Astrocyte (in vitro differentiated cells and primary cell): Measurements from ENCODE around the gene RGR.

Source experiments
- EZH2 ChIP-seq: IDR thresholded peaks from 2 replicates; pipeline ENCODE4 v1.6.1; 2012; ENCODE audit warnings: mild to moderate bottlenecking, low read length, inconsistent platforms; ENCODE audit not compliant: insufficient read depth
- TF ChIP-seq, protein P1 (sequence below): IDR thresholded peaks from 2 replicates; pipeline ENCODE4 v1.5.1; 2011; ENCODE audit warnings: low read depth, mild to moderate bottlenecking, inconsistent platforms, low read length, moderate library complexity; ENCODE audit not compliant: insufficient read depth

DNA sequence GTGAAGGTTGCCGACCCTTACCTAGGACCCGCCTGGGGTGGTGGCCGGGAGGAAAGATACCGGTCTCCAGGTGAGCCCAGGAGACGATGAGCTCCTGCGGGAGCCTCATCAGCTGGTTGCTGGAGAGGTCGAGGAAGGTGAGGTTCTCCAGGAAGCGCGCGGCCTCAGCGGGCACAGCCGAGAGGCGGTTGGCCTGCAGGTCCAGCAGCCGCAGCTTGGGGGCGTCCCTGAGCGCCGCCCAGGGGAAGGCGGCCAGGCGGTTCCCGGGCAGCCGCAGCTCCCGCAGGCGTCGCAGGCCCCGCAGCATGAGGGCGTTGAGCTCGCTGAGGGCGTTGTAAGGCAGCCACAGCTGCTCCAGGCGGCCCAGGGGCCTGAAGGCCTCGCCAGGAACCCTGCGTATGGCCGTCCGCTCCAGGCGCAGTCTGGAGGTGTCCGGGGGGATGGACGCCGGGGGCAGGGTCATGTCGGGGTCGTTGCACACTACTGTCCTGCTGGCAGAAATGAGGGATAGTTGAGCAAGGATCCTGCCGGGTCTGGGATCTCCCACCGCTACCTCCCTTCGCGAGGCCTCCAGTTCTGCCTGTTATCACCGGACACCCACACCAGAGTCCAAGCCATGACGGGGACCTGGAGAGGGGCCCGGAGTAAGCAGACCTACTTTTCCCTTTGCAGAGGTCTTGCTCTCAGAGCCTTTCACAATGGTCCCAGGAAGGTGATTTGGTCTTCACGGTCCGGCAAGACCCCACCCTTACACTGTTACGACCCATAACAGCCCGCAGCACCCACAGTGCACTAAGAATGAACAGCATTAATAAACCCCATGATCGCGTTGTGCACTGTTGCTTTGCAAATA, 7.4 kb upstream of the RGR start:
- TF ChIP-seq, protein P1, sequence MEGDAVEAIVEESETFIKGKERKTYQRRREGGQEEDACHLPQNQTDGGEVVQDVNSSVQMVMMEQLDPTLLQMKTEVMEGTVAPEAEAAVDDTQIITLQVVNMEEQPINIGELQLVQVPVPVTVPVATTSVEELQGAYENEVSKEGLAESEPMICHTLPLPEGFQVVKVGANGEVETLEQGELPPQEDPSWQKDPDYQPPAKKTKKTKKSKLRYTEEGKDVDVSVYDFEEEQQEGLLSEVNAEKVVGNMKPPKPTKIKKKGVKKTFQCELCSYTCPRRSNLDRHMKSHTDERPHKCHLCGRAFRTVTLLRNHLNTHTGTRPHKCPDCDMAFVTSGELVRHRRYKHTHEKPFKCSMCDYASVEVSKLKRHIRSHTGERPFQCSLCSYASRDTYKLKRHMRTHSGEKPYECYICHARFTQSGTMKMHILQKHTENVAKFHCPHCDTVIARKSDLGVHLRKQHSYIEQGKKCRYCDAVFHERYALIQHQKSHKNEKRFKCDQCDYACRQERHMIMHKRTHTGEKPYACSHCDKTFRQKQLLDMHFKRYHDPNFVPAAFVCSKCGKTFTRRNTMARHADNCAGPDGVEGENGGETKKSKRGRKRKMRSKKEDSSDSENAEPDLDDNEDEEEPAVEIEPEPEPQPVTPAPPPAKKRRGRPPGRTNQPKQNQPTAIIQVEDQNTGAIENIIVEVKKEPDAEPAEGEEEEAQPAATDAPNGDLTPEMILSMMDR: no peak
- no peak for TF ChIP-seq EZH2
